Liver (tissue), 9 donors: ENCODE results near the gene MLLT3. TPM values are rescaled to one million over a fixed set of nuclear protein-coding genes. Genes with fewer than 3 reads are reported as not detected.

Experiments used
- DNase-seq: peaks from one replicate; pipeline ENCODE4 v3.0.0-alpha.2; 2017; ENCODE audit warnings: low spot score
- H3K27ac ChIP-seq, 2 donors: one replicate each; pipeline ENCODE4 v1.7.0; 2013; ENCODE audit warnings: inconsistent platforms in 2 of 2, low read length in 2 of 2, control low read depth in 1 of 2, low read depth in 1 of 2, mild to moderate bottlenecking in 1 of 2
- H3K27me3 ChIP-seq, 4 donors: one replicate each; pipeline versions ENCODE4 v1.6.1 to v1.7.0; 2013; ENCODE audit warnings: low read length in 3 of 4, inconsistent platforms in 1 of 4, mild to moderate bottlenecking in 1 of 4, moderate library complexity in 1 of 4; ENCODE audit not compliant: control insufficient read depth in 4 of 4, insufficient read depth in 4 of 4
- H3K36me3 ChIP-seq, 4 donors: one replicate each; pipeline versions ENCODE4 v1.6.1 to v1.7.0; 2013; ENCODE audit warnings: low read length in 3 of 4, mild to moderate bottlenecking in 3 of 4, low read depth in 1 of 4, moderate library complexity in 1 of 4; ENCODE audit not compliant: control insufficient read depth in 4 of 4, insufficient read depth in 3 of 4
- H3K4me1 ChIP-seq, 4 donors: one replicate each; pipeline versions ENCODE4 v1.6.1 to v1.7.0; 2013; ENCODE audit warnings: low read length in 3 of 4, mild to moderate bottlenecking in 3 of 4, moderate library complexity in 1 of 4; ENCODE audit not compliant: control insufficient read depth in 4 of 4, insufficient read depth in 4 of 4
- H3K4me3 ChIP-seq, 3 donors: one replicate each; pipeline versions ENCODE4 v1.6.1 to v1.7.0; 2013; ENCODE audit warnings: low read length in 3 of 3, control low read depth in 1 of 3, low read depth in 1 of 3, mild to moderate bottlenecking in 1 of 3
- H3K9ac ChIP-seq, 2 donors: one replicate each; pipeline ENCODE4 v1.7.0; 2013; ENCODE audit warnings: low read length in 2 of 2, mild to moderate bottlenecking in 2 of 2, moderate library complexity in 2 of 2, control low read depth in 1 of 2, low read depth in 1 of 2
- H3K9me3 ChIP-seq, 4 donors: one replicate each; pipeline versions ENCODE4 v1.6.1 to v1.7.0; 2013; ENCODE audit warnings: low read length in 3 of 4; ENCODE audit not compliant: control insufficient read depth in 4 of 4
- EGR1 ChIP-seq, 2 donors: IDR thresholded peaks; 2 replicates each; pipeline ENCODE4 v1.6.1; 2016 to 2018; ENCODE audit warnings: antibody characterized with exemption in 2 of 2, low read depth in 2 of 2
- FOXA2 ChIP-seq: IDR thresholded peaks from 2 replicates; pipeline ENCODE4 v1.6.1; 2016; ENCODE audit warnings: antibody characterized with exemption
- GABPA ChIP-seq, 2 donors: IDR thresholded peaks in 1 of 2; conservative IDR thresholded peaks in 1 of 2; 2 replicates each; pipeline ENCODE4 v1.6.1; 2016; ENCODE audit warnings: antibody characterized with exemption in 2 of 2, mild to moderate bottlenecking in 1 of 2, moderate library complexity in 1 of 2
- HNF4A ChIP-seq, 2 donors: conservative IDR thresholded peaks; 2 replicates each; pipeline ENCODE4 v1.6.1; 2016; ENCODE audit warnings: antibody characterized with exemption in 2 of 2, mild to moderate bottlenecking in 2 of 2
- HNF4G ChIP-seq: IDR thresholded peaks from 2 replicates; pipeline ENCODE4 v1.6.1; 2016; ENCODE audit warnings: antibody characterized with exemption
- JUND ChIP-seq, 2 donors: IDR thresholded peaks; 2 replicates each; pipeline ENCODE4 v1.6.1; 2016; ENCODE audit warnings: antibody characterized with exemption in 2 of 2
- MAX ChIP-seq: IDR thresholded peaks from 2 replicates; pipeline ENCODE4 v1.6.1; 2016; ENCODE audit warnings: antibody characterized with exemption
- NR2F2 ChIP-seq: IDR thresholded peaks from 2 replicates; pipeline ENCODE4 v1.6.1; 2016; ENCODE audit warnings: antibody characterized with exemption
- RAD21 ChIP-seq, 2 donors: IDR thresholded peaks; 2 replicates each; pipeline ENCODE4 v1.6.1; 2016; ENCODE audit warnings: antibody characterized with exemption in 2 of 2, mild to moderate bottlenecking in 2 of 2
- RXRA ChIP-seq, 2 donors: IDR thresholded peaks; 2 replicates each; pipeline ENCODE4 v1.6.1; 2017 to 2018; ENCODE audit warnings: antibody characterized with exemption in 2 of 2, mild to moderate bottlenecking in 1 of 2
- SP1 ChIP-seq: IDR thresholded peaks from 2 replicates; pipeline ENCODE4 v1.6.1; 2018; ENCODE audit warnings: antibody characterized with exemption, mild to moderate bottlenecking
- TAF1 ChIP-seq: conservative IDR thresholded peaks from 2 replicates; pipeline ENCODE4 v1.6.1; 2016; ENCODE audit warnings: antibody characterized with exemption, mild to moderate bottlenecking
- ZBTB33 ChIP-seq: IDR thresholded peaks from 2 replicates; pipeline ENCODE4 v1.6.1; 2016; ENCODE audit warnings: antibody characterized with exemption
- WGBS: extraction: QIAGEN DNeasy Blood & Tissue Kit; methylation state at CpG from one replicate; pipeline ENCODE4 v1.1.7; 2013; 5-methylcytosine and 5-hydroxymethylcytosine counted together
- polyA plus RNA-seq, 2 donors: library from polyadenylated mRNA; stranded (reverse) in 1 of 2; unstranded in 1 of 2; fragments of 200-250 nt in 1 of 2; fragments of >200 nt in 1 of 2; fragmentation: Nextera tagmentation in 1 of 2; extraction: Ambion mirVana in 1 of 2; gene quantifications; one replicate each; pipeline versions ENCODE4 v1.2.1 to v1.2.3, GENCODE V29; 2013 to 2015
- total RNA-seq, 2 donors: library from RNA; depleted of rRNA; stranded (reverse); fragments of >200 nt; gene quantifications; one replicate each; pipeline ENCODE4 v1.2.3, GENCODE V29; 2014
- TF ChIP-seq, protein P1 (sequence below): fragments of 150-350 bp; IDR thresholded peaks from 2 replicates; pipeline ENCODE4 v1.5.1; 2017; ENCODE audit warnings: improper control_type of control experiment, low read depth, low read length; ENCODE audit not compliant: missing input control
- TF ChIP-seq, protein P2 (sequence below): IDR thresholded peaks from 2 replicates; pipeline ENCODE4 v1.6.1; 2016; ENCODE audit warnings: antibody characterized with exemption, mild to moderate bottlenecking
- TF ChIP-seq, protein P3 (sequence below): IDR thresholded peaks from 2 replicates; pipeline ENCODE4 v1.6.1; 2016; ENCODE audit warnings: antibody characterized with exemption
- donor health status: healthy.
- donor health status: healthy.
- donor health status: healthy.
- donor health status: healthy.
- donor health status: healthy.

MLLT3 gene
- total and polyA plus RNA-seq, 4 donors, result 0.79 to 25.5 (median 1.3) TPM

- H3K4me1 ChIP-seq, result peaks cover 0 to 5% (median 4%) of the 10 kb centered on the region in 4 donors
- no peaks in the 10 kb centered on the region for H3K9me3 ChIP-seq
- 83% methylated on average over 5 of the region's 5 CpGs for WGBS
- DNase-seq, result no peak
- H3K27ac ChIP-seq, result no peak overlapping the region
- TF ChIP-seq FOXA2, result no peak
- no peak for TF ChIP-seq JUND (IDR thresholded peaks at IDR 0.05)
- TF ChIP-seq NR2F2, result no peak
- no peak for TF ChIP-seq ZBTB33
- TF ChIP-seq RXRA (IDR thresholded peaks at IDR 0.05), result no peak
- TF ChIP-seq, protein P1, sequence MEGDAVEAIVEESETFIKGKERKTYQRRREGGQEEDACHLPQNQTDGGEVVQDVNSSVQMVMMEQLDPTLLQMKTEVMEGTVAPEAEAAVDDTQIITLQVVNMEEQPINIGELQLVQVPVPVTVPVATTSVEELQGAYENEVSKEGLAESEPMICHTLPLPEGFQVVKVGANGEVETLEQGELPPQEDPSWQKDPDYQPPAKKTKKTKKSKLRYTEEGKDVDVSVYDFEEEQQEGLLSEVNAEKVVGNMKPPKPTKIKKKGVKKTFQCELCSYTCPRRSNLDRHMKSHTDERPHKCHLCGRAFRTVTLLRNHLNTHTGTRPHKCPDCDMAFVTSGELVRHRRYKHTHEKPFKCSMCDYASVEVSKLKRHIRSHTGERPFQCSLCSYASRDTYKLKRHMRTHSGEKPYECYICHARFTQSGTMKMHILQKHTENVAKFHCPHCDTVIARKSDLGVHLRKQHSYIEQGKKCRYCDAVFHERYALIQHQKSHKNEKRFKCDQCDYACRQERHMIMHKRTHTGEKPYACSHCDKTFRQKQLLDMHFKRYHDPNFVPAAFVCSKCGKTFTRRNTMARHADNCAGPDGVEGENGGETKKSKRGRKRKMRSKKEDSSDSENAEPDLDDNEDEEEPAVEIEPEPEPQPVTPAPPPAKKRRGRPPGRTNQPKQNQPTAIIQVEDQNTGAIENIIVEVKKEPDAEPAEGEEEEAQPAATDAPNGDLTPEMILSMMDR, result no peak
- TF ChIP-seq TAF1, result no peak
- TF ChIP-seq HNF4A (conservative IDR thresholded peaks at IDR 0.05), result no peak
- TF ChIP-seq, protein P2, sequence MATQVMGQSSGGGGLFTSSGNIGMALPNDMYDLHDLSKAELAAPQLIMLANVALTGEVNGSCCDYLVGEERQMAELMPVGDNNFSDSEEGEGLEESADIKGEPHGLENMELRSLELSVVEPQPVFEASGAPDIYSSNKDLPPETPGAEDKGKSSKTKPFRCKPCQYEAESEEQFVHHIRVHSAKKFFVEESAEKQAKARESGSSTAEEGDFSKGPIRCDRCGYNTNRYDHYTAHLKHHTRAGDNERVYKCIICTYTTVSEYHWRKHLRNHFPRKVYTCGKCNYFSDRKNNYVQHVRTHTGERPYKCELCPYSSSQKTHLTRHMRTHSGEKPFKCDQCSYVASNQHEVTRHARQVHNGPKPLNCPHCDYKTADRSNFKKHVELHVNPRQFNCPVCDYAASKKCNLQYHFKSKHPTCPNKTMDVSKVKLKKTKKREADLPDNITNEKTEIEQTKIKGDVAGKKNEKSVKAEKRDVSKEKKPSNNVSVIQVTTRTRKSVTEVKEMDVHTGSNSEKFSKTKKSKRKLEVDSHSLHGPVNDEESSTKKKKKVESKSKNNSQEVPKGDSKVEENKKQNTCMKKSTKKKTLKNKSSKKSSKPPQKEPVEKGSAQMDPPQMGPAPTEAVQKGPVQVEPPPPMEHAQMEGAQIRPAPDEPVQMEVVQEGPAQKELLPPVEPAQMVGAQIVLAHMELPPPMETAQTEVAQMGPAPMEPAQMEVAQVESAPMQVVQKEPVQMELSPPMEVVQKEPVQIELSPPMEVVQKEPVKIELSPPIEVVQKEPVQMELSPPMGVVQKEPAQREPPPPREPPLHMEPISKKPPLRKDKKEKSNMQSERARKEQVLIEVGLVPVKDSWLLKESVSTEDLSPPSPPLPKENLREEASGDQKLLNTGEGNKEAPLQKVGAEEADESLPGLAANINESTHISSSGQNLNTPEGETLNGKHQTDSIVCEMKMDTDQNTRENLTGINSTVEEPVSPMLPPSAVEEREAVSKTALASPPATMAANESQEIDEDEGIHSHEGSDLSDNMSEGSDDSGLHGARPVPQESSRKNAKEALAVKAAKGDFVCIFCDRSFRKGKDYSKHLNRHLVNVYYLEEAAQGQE, result no peak
- TF ChIP-seq SP1, result no peak
- TF ChIP-seq RAD21 (IDR thresholded peaks at IDR 0.05), result no peak
- TF ChIP-seq MAX, result no peak
- TF ChIP-seq, protein P3, sequence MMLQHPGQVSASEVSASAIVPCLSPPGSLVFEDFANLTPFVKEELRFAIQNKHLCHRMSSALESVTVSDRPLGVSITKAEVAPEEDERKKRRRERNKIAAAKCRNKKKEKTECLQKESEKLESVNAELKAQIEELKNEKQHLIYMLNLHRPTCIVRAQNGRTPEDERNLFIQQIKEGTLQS, result no peak
- TF ChIP-seq HNF4G, result no peak
- no peaks in the 10 kb centered on the region for H3K36me3 ChIP-seq
- no peak overlapping the region for H3K4me3 ChIP-seq
- H3K9ac ChIP-seq, result no peak overlapping the region
- H3K27me3 ChIP-seq, result no peaks in the 10 kb centered on the region
Observed at GRCh38 chr9:20358207-20358606, 264.1 kb downstream of the MLLT3 start.

DNA sequence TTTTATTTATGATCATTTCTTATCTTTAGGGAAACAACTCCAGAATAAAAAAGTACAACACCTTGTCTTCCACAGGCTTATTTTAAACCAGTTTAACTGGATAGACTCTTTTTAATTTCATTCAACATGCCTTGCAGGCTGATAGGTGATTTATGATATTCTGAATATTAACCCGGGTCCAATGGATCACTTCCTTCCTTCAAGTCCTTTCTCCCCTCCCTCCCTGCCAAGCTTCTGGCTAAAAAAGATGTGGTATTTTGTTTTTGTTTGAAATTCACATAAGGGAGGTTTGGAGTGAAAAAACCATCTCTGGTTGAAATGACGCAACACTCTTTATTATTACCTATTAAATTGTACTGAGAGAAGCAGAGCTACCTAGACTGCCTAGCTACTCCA lies 265.3 kb downstream of the MLLT3 start:
- no peaks in the 10 kb centered on the region for H3K27me3 ChIP-seq
- H3K4me1 ChIP-seq, result peaks cover 0 to 5% (median 4%) of the 10 kb centered on the region in 4 donors
- no peak overlapping the region for H3K27ac ChIP-seq
- H3K4me3 ChIP-seq, result no peak overlapping the region
- WGBS, result 64% methylated on average over 2 of the region's 2 CpGs
- no peaks in the 10 kb centered on the region for H3K9me3 ChIP-seq
- H3K36me3 ChIP-seq, result no peaks in the 10 kb centered on the region
- DNase-seq, result no peak
- H3K9ac ChIP-seq, result no peak overlapping the region
- no peak for TF ChIP-seq RAD21 (IDR thresholded peaks at IDR 0.05)
- no peak for TF ChIP-seq HNF4A (conservative IDR thresholded peaks at IDR 0.05)
- TF ChIP-seq HNF4G, result no peak
- TF ChIP-seq JUND (IDR thresholded peaks at IDR 0.05), result no peak
- TF ChIP-seq GABPA (IDR thresholded peaks at IDR 0.05 in 1 of 2, conservative IDR thresholded peaks at IDR 0.05 in 1 of 2), result no peak
- no peak for TF ChIP-seq ZBTB33
- TF ChIP-seq, protein P2, result no peak
- no peak for TF ChIP-seq EGR1 (IDR thresholded peaks at IDR 0.05; ENCODE audit: low read depth in 2 of 2)
- no peak for TF ChIP-seq TAF1
